MCF 10A (cell line): Measurements from ENCODE around the gene RETSAT. TPM values are rescaled to one million over a fixed set of nuclear protein-coding genes. Genes with fewer than 3 reads are reported as not detected.

Source experiments
- BruUV-seq: library from RNA; stranded (reverse); fragments of 400-500 nt; replicated peaks from 2 replicates; lab custom pipeline; 2021; lab: Mats Ljungman, UMichigan
- CTCF ChIA-PET: fragments of 300-600 bp; sonication (Branson Sonifier 250); formaldehyde crosslinking; extraction: SDS; loops from one replicate; lab custom pipeline; 2021; ENCODE audit warnings: antibody characterized with exemption, inconsistent platforms; lab: Yijun Ruan, JAX
- POLR2A ChIA-PET: fragments of 300-600, 350-650 bp; sonication (Branson Sonifier 250); formaldehyde crosslinking; extraction: SDS; loops from one replicate; lab custom pipeline; 2020; ENCODE audit warnings: antibody characterized with exemption, inconsistent platforms; lab: Yijun Ruan, JAX
- DNase-seq: peaks from one replicate; pipeline ENCODE4 v3.0.0-alpha.2; 2018; ENCODE audit not compliant: unreplicated experiment
- H3K27ac Mint-ChIP-seq: one replicate; pipeline ENCODE4 v1.8.0; 2022; ENCODE audit warnings: mild to moderate bottlenecking, low read depth, mixed read lengths; ENCODE audit not compliant: unreplicated experiment
- H3K27me3 Mint-ChIP-seq: one replicate; pipeline ENCODE4 v1.8.0; 2022; ENCODE audit warnings: mixed read lengths; ENCODE audit not compliant: insufficient read depth, unreplicated experiment
- H3K36me3 Mint-ChIP-seq: one replicate; pipeline ENCODE4 v1.8.0; 2022; ENCODE audit warnings: mild to moderate bottlenecking, moderate library complexity, mixed read lengths; ENCODE audit not compliant: insufficient read depth, unreplicated experiment
- H3K4me1 Mint-ChIP-seq: one replicate; pipeline ENCODE4 v1.8.0; 2022; ENCODE audit warnings: mixed read lengths; ENCODE audit not compliant: insufficient read depth, unreplicated experiment
- H3K4me3 Mint-ChIP-seq: one replicate; pipeline ENCODE4 v1.8.0; 2022; ENCODE audit warnings: mild to moderate bottlenecking, moderate library complexity, mixed read lengths; ENCODE audit not compliant: unreplicated experiment
- H3K9me3 Mint-ChIP-seq: one replicate; pipeline ENCODE4 v1.8.0; 2022; ENCODE audit warnings: mixed read lengths; ENCODE audit not compliant: unreplicated experiment
- CTCF ChIP-seq: fragments of 200-600 bp; IDR thresholded peaks from one replicate; pipeline ENCODE4 v1.8.0; 2022; ENCODE audit warnings: antibody characterized with exemption, mild to moderate bottlenecking; ENCODE audit not compliant: unreplicated experiment
- intact Hi-C: fragments of 100-400 bp; cut with micrococcal nuclease; formaldehyde crosslinking; loops from 2 replicates; pipeline ENCODE4 v1.14.1; 2022
- total RNA-seq: library from RNA; stranded (reverse); gene quantifications from 2 replicates; pipeline ENCODE4 v1.2.3, GENCODE V29; 2022

Gene RETSAT
- total RNA-seq, 1 experiment from 2014 or later, result 60.4 TPM

- H3K4me1 Mint-ChIP-seq, result peaks cover 6% of the 10 kb centered on the region
- intact Hi-C loops, result no loop called here
- no peak overlapping the region for H3K4me3 Mint-ChIP-seq
- peaks cover 56% of the 10 kb centered on the region for H3K36me3 Mint-ChIP-seq
- no peak for TF ChIP-seq CTCF
- H3K27ac Mint-ChIP-seq, result peak overlapping the region; percentile 35
- CTCF ChIA-PET, result interaction anchor here (0.8 kb wide), 1 partner anchor 158 kb away, joined by 4 read pairs; no protein-coding TSS in a partner anchor
- no TSS peak for BruUV-seq
- peak; percentile 14 for DNase-seq
- no peaks in the 10 kb centered on the region for H3K9me3 Mint-ChIP-seq
- H3K27me3 Mint-ChIP-seq, result no peaks in the 10 kb centered on the region
- POLR2A ChIA-PET, result interaction anchor here (0.7 to 1.8 kb wide), 3 partner anchors 10 to 166 kb away, joined by 3 to 4 read pairs (median 3); no protein-coding TSS in a partner anchor
Measured at GRCh38 chr2:85394261-85394681, 39.9 kb upstream of the RETSAT start.

GRCh38 chr2:85393836-85394235, 39.5 kb upstream of the RETSAT start:
- Mint-ChIP-seq H3K4me3 (no peak overlapping the region), H3K27ac (no peak overlapping the region), H3K36me3 (peaks cover 57% of the 10 kb centered on the region), H3K9me3 (no peaks in the 10 kb centered on the region), H3K27me3 (no peaks in the 10 kb centered on the region), H3K4me1 (peaks cover 6% of the 10 kb centered on the region)
- POLR2A ChIA-PET, result interaction anchor here (0.6 to 1.8 kb wide), 6 partner anchors 9 to 166 kb away, joined by 3 to 5 read pairs (median 3); no protein-coding TSS in a partner anchor
- DNase-seq, result peak; percentile 24
- CTCF ChIA-PET, result interaction anchor here (0.8 to 2.1 kb wide), 3 partner anchors 10 to 158 kb away, joined by 3 to 7 read pairs (median 4); no protein-coding TSS in a partner anchor
- intact Hi-C loops, result no loop called here
- no peak for TF ChIP-seq CTCF
- no TSS peak for BruUV-seq

- intact Hi-C loops, result loop anchor here (1.0 kb wide), 1 partner anchor 161 kb away; no protein-coding TSS in a partner anchor
Measured at GRCh38 chr2:85390941-85391669, 36.8 kb upstream of the RETSAT start.

More at GRCh38 chr2:85390941-85391669, 36.8 kb upstream of the RETSAT start:
- peaks cover 58% of the 10 kb centered on the region for H3K36me3 Mint-ChIP-seq
- no peaks in the 10 kb centered on the region for H3K9me3 Mint-ChIP-seq
- H3K27me3 Mint-ChIP-seq, result no peaks in the 10 kb centered on the region
- ChIA-PET CTCF (interaction anchor here (0.5 to 1.9 kb wide), 13 partner anchors 18 to 335 kb away, joined by 3 to 4 read pairs (median 3); no protein-coding TSS in a partner anchor), POLR2A (interaction anchor here (0.7 kb wide), 1 partner anchor 9 kb away, joined by 3 read pairs; no protein-coding TSS in a partner anchor)
- no TSS peak for BruUV-seq
- peaks cover 6% of the 10 kb centered on the region for H3K4me1 Mint-ChIP-seq
- TF ChIP-seq CTCF, result peak; percentile 52
- DNase-seq, result peak; percentile 56
- no peak overlapping the region for H3K27ac Mint-ChIP-seq
- H3K4me3 Mint-ChIP-seq, result no peak overlapping the region
